GM12878 (cell line): ENCODE measurements around the gene KIF14. TPM values are rescaled to one million over a fixed set of nuclear protein-coding genes. Genes with fewer than 3 reads are reported as not detected.

Source experiments
- ATAC-seq: fragments of 200-7000 bp; cut with Tn5 transposase; 3 replicates; pipeline ENCODE4 v1.9.1; 2020; ENCODE audit warnings: mild to moderate bottlenecking, moderate library complexity
- BruUV-seq: library from RNA; stranded (reverse); fragments of 400-500 nt; replicated peaks from 2 replicates; lab custom pipeline; 2021; lab: Mats Ljungman, UMichigan
- CTCF ChIA-PET: fragments of 300-600 bp; sonication (Branson Sonifier 250); formaldehyde crosslinking; extraction: SDS; loops from one replicate; lab custom pipeline; 2021; ENCODE audit warnings: inconsistent platforms; lab: Yijun Ruan, JAX
- POLR2A ChIA-PET: fragments of 350-600 bp; formaldehyde crosslinking; extraction: SDS; loops from one replicate; lab custom pipeline; 2021; ENCODE audit warnings: inconsistent platforms; lab: Charles Lee
- RAD21 ChIA-PET: fragments of 300-600 bp; sonication (Branson Sonifier 250); formaldehyde crosslinking; loops from one replicate; lab custom pipeline; 2023; ENCODE audit warnings: antibody characterized with exemption; ENCODE audit not compliant: unreplicated experiment; lab: Charles Lee
- SMC1A ChIA-PET: fragments of 300-600 bp; sonication (Branson Sonifier 250); formaldehyde crosslinking; loops from one replicate; lab custom pipeline; 2023; ENCODE audit not compliant: unreplicated experiment, uncharacterized antibody; lab: Charles Lee
- DNase-seq: peaks from one replicate; pipeline ENCODE4 v3.0.0-alpha.2; 2011; ENCODE audit warnings: low read depth, low spot score
- FAIRE-seq: peaks from 3 replicates; lab custom pipeline; 2011; peaks lifted over from hg19 to GRCh38; lab: Jason Lieb, UNC
- H2AFZ ChIP-seq: 2 replicates; pipeline ENCODE4 v1.6.0; 2011; ENCODE audit warnings: low read depth, low read length, control low read depth; ENCODE audit not compliant: control insufficient read depth
- H3K27ac ChIP-seq: 2 replicates; pipeline ENCODE4 v1.5.1; 2011; ENCODE audit warnings: control low read depth; ENCODE audit not compliant: control insufficient read depth, insufficient read depth
- H3K27me3 ChIP-seq, 2 experiments: replicated peaks in 1 of 2; 2 replicates each; pipeline versions ENCODE4 v1.6.0 to v1.6.1; 2011; ENCODE audit warnings: low read length in 1 of 2; ENCODE audit not compliant: control insufficient read depth in 2 of 2, insufficient read depth in 2 of 2
- H3K36me3 ChIP-seq, 2 experiments: 2 replicates each; pipeline ENCODE4 v1.5.1; 2011; ENCODE audit warnings: low read length in 1 of 2; ENCODE audit not compliant: control insufficient read depth in 2 of 2, insufficient read depth in 2 of 2
- H3K4me1 ChIP-seq: 2 replicates; pipeline ENCODE4 v1.6.1; 2011; ENCODE audit warnings: mild to moderate bottlenecking, low read length, moderate library complexity, mixed read lengths; ENCODE audit not compliant: control insufficient read depth, insufficient read depth
- H3K4me2 ChIP-seq: 2 replicates; pipeline ENCODE4 v1.6.0; 2011; ENCODE audit warnings: control low read depth; ENCODE audit not compliant: control insufficient read depth, insufficient read depth
- H3K4me3 ChIP-seq: fragments of 200-600 bp; sonication (generic); 2 replicates; pipeline ENCODE4 v1.5.1; 2016
- H3K79me2 ChIP-seq: 2 replicates; pipeline ENCODE4 v1.6.0; 2011; ENCODE audit warnings: low read length; ENCODE audit not compliant: control insufficient read depth, insufficient read depth
- H3K9ac ChIP-seq: 2 replicates; pipeline ENCODE4 v1.8.0; 2011; ENCODE audit warnings: low read length, control low read depth, mixed read lengths; ENCODE audit not compliant: control insufficient read depth, insufficient read depth
- H3K9me3 ChIP-seq: replicated peaks from 3 replicates; pipeline ENCODE4 v1.5.1; 2011; ENCODE audit warnings: mild to moderate bottlenecking, low read length; ENCODE audit not compliant: control insufficient read depth, insufficient read depth
- H4K20me1 ChIP-seq: 2 replicates; pipeline ENCODE4 v1.6.0; 2011; ENCODE audit not compliant: control insufficient read depth, insufficient read depth
- BACH1 ChIP-seq: fragments of 450-650 bp; IDR thresholded peaks from 2 replicates; pipeline ENCODE4 v1.6.1; 2017; ENCODE audit warnings: mild to moderate bottlenecking, borderline replicate concordance
- EED ChIP-seq: sonication (generic); IDR thresholded peaks from 2 replicates; pipeline ENCODE4 v1.6.1; 2016; ENCODE audit warnings: antibody characterized with exemption, low read depth
- FOXM1 ChIP-seq: IDR thresholded peaks from 2 replicates; pipeline ENCODE4 v1.6.1; 2012; ENCODE audit warnings: low read depth, mild to moderate bottlenecking, inconsistent platforms, low read length, moderate library complexity
- GATAD2B ChIP-seq: fragments of 450-650 bp; conservative IDR thresholded peaks from 2 replicates; pipeline ENCODE4 v1.6.1; 2017; ENCODE audit warnings: low read depth, mild to moderate bottlenecking, moderate library complexity
- NFIC ChIP-seq: IDR thresholded peaks from 2 replicates; pipeline ENCODE4 v1.6.1; 2012; ENCODE audit warnings: low read depth, mild to moderate bottlenecking, inconsistent platforms, low read length, moderate library complexity
- SIX5 ChIP-seq: IDR thresholded peaks from 2 replicates; pipeline ENCODE4 v1.6.1; 2011; ENCODE audit warnings: mild to moderate bottlenecking, low read depth, low read length, moderate library complexity; ENCODE audit not compliant: severe bottlenecking
- SUPT20H ChIP-seq: IDR thresholded peaks from 2 replicates; pipeline ENCODE4 v1.6.1; 2011; ENCODE audit warnings: low read depth, mild to moderate bottlenecking, low read length, moderate library complexity, borderline replicate concordance; ENCODE audit not compliant: control insufficient read depth
- WGBS: methylation state at CpG from one replicate; pipeline ENCODE4 v1.1.6; 2016; ENCODE audit warnings: low lambda C conversion rate; ENCODE audit not compliant: insufficient replicate concordance, insufficient coverage; ENCODE audit errors: missing lambda C conversion rate; 5-methylcytosine and 5-hydroxymethylcytosine counted together
- in situ Hi-C: fragments of 300-500 bp; cut with MboI; formaldehyde crosslinking; loops from 9 replicates; pipeline ENCODE4 v1.14.3; 2018; ENCODE audit warnings: mixed read lengths
- intact Hi-C: fragments of 100-400 bp; cut with micrococcal nuclease; formaldehyde crosslinking; loops from one replicate; pipeline ENCODE4 v1.14.2; 2022; ENCODE audit not compliant: unreplicated experiment
- polyA plus RNA-seq, 11 experiments: library from polyadenylated mRNA; depleted of rRNA in 4 of 11; unstranded in 6 of 11; stranded (reverse) in 5 of 11; fragments of >200 nt; fragmentation: Nextera tagmentation in 4 of 11; fragmentation: Illumina TruSeq in 1 of 11; extraction: Ambion mirVana in 4 of 11; extraction: Trizol in 1 of 11; gene quantifications; 1 replicate in 1 of 11; 2 replicates in 10 of 11; pipeline versions ENCODE4 v1.2.1 to v1.2.3, GENCODE V29; 2011 to 2016; ENCODE audit warnings: inconsistent platforms in 2 of 11, missing spikeins in 2 of 11, low read depth in 1 of 11
- total RNA-seq, 4 experiments: library from RNA; depleted of rRNA in 3 of 4; stranded (reverse); fragments of >200 nt in 3 of 4; fragmentation: Illumina TruSeq in 1 of 4; extraction: Trizol in 1 of 4; gene quantifications; 2 replicates each; pipeline versions ENCODE4 v1.2.1 to v1.2.3, GENCODE V29; 2013 to 2021
- TF ChIP-seq, protein P1 (sequence below): fragments of 450-650 bp; IDR thresholded peaks from 2 replicates; pipeline ENCODE4 v1.6.1; 2017; ENCODE audit warnings: mild to moderate bottlenecking, low read depth, inconsistent platforms; ENCODE audit not compliant: poor library complexity, severe bottlenecking

KIF14 gene
- total and polyA plus RNA-seq, 10 of the 15 experiments (the other 5 are each of a cell fraction or from before 2014, with no cell fraction given): 6.8 to 25.5 (median 14.4) TPM

- TF ChIP-seq, protein P1, sequence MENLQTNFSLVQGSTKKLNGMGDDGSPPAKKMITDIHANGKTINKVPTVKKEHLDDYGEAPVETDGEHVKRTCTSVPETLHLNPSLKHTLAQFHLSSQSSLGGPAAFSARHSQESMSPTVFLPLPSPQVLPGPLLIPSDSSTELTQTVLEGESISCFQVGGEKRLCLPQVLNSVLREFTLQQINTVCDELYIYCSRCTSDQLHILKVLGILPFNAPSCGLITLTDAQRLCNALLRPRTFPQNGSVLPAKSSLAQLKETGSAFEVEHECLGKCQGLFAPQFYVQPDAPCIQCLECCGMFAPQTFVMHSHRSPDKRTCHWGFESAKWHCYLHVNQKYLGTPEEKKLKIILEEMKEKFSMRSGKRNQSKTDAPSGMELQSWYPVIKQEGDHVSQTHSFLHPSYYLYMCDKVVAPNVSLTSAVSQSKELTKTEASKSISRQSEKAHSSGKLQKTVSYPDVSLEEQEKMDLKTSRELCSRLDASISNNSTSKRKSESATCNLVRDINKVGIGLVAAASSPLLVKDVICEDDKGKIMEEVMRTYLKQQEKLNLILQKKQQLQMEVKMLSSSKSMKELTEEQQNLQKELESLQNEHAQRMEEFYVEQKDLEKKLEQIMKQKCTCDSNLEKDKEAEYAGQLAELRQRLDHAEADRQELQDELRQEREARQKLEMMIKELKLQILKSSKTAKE: no peak
Observed at GRCh38 chr1:200642481-200642880, 21.9 kb upstream of the KIF14 start (continued).

DNA sequence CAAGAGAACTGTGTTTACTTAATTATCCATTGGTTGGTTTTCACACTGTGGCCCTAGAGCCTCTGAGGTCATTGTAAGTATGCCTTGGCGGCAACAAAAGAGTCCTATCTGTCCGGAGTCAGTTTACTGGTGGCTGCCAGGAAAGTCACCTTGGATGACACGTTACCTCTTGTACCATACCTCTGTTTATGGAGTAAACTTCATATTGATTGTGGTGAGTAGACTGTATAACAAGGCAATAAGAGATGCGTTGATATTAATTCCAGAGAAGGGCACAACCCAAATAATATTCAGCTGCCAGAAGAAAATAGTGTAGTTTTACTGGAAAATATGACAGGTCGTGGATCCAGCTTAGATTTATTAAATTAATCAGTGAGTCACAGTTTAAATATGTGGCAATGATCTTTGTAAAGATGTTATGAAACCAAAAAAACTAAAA is 20.4 kb upstream of the KIF14 start:
- ChIA-PET POLR2A (interaction anchor here (1.0 to 4.2 kb wide), 4 partner anchors 9 to 29 kb away, joined by 3 to 14 read pairs (median 7); partner anchors contain the start of gene DDX59), RAD21 (interaction anchor here (0.8 to 1.9 kb wide), 3 partner anchors 13 to 30 kb away, joined by 3 to 6 read pairs (median 4); no protein-coding TSS in a partner anchor), SMC1A (interaction anchor here (0.6 to 2.8 kb wide), 7 partner anchors 11 to 339 kb away, joined by 3 to 19 read pairs (median 6); partner anchors contain the start of gene DDX59), CTCF (interaction anchor here (1.4 to 3.3 kb wide), 2 partner anchors 19 to 33 kb away, joined by 3 to 13 read pairs; no protein-coding TSS in a partner anchor)
- FAIRE-seq (no peak), ATAC-seq (no peak), DNase-seq (no peak)
- TF ChIP-seq GATAD2B (no peak), NFIC (no peak), SIX5 (no peak), EED (no peak), FOXM1 (no peak), SUPT20H (no peak), BACH1 (no peak)
- H4K20me1 ChIP-seq: no peaks in the 10 kb centered on the region
- intact Hi-C loops: no loop called here
- H3K36me3 ChIP-seq: no peaks in the 10 kb centered on the region; a peak in 1 of 4 replicates
- peaks cover 9% of the 10 kb centered on the region; the same call in 1 of the 2 replicates for H3K4me1 ChIP-seq
- BruUV-seq: no TSS peak
- H3K79me2 ChIP-seq: no peaks in the 10 kb centered on the region
- H3K27me3 ChIP-seq: no peaks in the 10 kb centered on the region
- WGBS: 98% methylated on average over 5 of the region's 5 CpGs
- no peak overlapping the region for H3K27ac ChIP-seq
- H3K9ac ChIP-seq: no peak overlapping the region
- H3K9me3 ChIP-seq: no peaks in the 10 kb centered on the region
- H3K4me3 ChIP-seq: no peak overlapping the region
- no peak overlapping the region for H2AFZ ChIP-seq
- no peak overlapping the region for H3K4me2 ChIP-seq
- in situ Hi-C loops: no loop called here
